H9 (cell line): ENCODE data around the gene ENGASE. TPM values are rescaled to one million over a fixed set of nuclear protein-coding genes. Genes with fewer than 3 reads are reported as not detected.

Source experiments
- DNase-seq: peaks from one replicate; pipeline ENCODE4 v3.0.0-alpha.2; 2017
- H2AFZ ChIP-seq: one replicate; pipeline ENCODE4 v1.6.1; 2013; ENCODE audit warnings: mild to moderate bottlenecking, low read length, control low read depth, moderate library complexity
- H2AK5ac ChIP-seq: 2 replicates; pipeline ENCODE4 v1.6.1; 2013; ENCODE audit warnings: low read length, control low read depth, mixed read lengths; ENCODE audit not compliant: insufficient read length
- H2BK120ac ChIP-seq: one replicate; pipeline ENCODE4 v1.6.1; 2013; ENCODE audit warnings: low read depth, mild to moderate bottlenecking, low read length, control low read depth, inconsistent platforms; ENCODE audit not compliant: poor library complexity, severe bottlenecking
- H2BK12ac ChIP-seq: 2 replicates; pipeline ENCODE4 v1.6.1; 2013; ENCODE audit warnings: low read length, control low read depth, mixed read lengths, low read depth; ENCODE audit not compliant: insufficient read length
- H2BK15ac ChIP-seq: 2 replicates; pipeline ENCODE4 v1.6.1; 2013; ENCODE audit warnings: low read depth, low read length, control low read depth
- H2BK20ac ChIP-seq: one replicate; pipeline ENCODE4 v1.6.1; 2013; ENCODE audit warnings: low read depth, mild to moderate bottlenecking, low read length, control low read depth, inconsistent platforms; ENCODE audit not compliant: poor library complexity, severe bottlenecking
- H2BK5ac ChIP-seq: 2 replicates; pipeline ENCODE4 v1.6.1; 2013; ENCODE audit warnings: low read length, control low read depth, mixed read lengths; ENCODE audit not compliant: insufficient read length
- H3K14ac ChIP-seq: 2 replicates; pipeline ENCODE4 v1.6.1; 2013; ENCODE audit warnings: low read length, control low read depth; ENCODE audit not compliant: insufficient read depth
- H3K18ac ChIP-seq: 2 replicates; pipeline ENCODE4 v1.6.1; 2013; ENCODE audit warnings: low read depth, mild to moderate bottlenecking, mixed read lengths, low read length, control low read depth; ENCODE audit not compliant: insufficient read length
- H3K23ac ChIP-seq: 2 replicates; pipeline ENCODE4 v1.6.1; 2013; ENCODE audit warnings: low read length, control low read depth, mixed read lengths, low read depth; ENCODE audit not compliant: insufficient read length
- H3K23me2 ChIP-seq: 2 replicates; pipeline ENCODE4 v1.6.1; 2013; ENCODE audit warnings: low read depth, mild to moderate bottlenecking, mixed read lengths, low read length, control low read depth; ENCODE audit not compliant: insufficient read length, poor library complexity, severe bottlenecking
- H3K27ac ChIP-seq: 2 replicates; pipeline ENCODE4 v1.5.1; 2013; ENCODE audit warnings: low read length, control low read depth, mixed read lengths, low read depth; ENCODE audit not compliant: insufficient read length
- H3K27me3 ChIP-seq: 2 replicates; pipeline ENCODE4 v1.6.1; 2013; ENCODE audit warnings: low read length, control low read depth, inconsistent platforms; ENCODE audit not compliant: insufficient read depth
- H3K4ac ChIP-seq: 2 replicates; pipeline ENCODE4 v1.6.1; 2013; ENCODE audit warnings: low read depth, mild to moderate bottlenecking, control low read depth, inconsistent platforms, low read length, moderate library complexity
- H3K4me1 ChIP-seq: 2 replicates; pipeline ENCODE4 v1.6.1; 2013; ENCODE audit warnings: low read length, control low read depth, inconsistent platforms; ENCODE audit not compliant: insufficient read depth
- H3K4me2 ChIP-seq: 2 replicates; pipeline ENCODE4 v1.6.1; 2013; ENCODE audit warnings: low read length, control low read depth, mixed read lengths; ENCODE audit not compliant: insufficient read length, insufficient read depth
- H3K56ac ChIP-seq: 2 replicates; pipeline ENCODE4 v1.6.1; 2013; ENCODE audit warnings: low read depth, mild to moderate bottlenecking, mixed read lengths, low read length, control low read depth; ENCODE audit not compliant: insufficient read length
- H3K79me1 ChIP-seq: 2 replicates; pipeline ENCODE4 v1.6.1; 2013; ENCODE audit warnings: low read depth, mild to moderate bottlenecking, moderate library complexity, low read length, control low read depth, inconsistent platforms; ENCODE audit not compliant: insufficient read depth, poor library complexity, severe bottlenecking
- H3K79me2 ChIP-seq: 2 replicates; pipeline ENCODE4 v1.6.1; 2013; ENCODE audit warnings: low read length, control low read depth, inconsistent platforms; ENCODE audit not compliant: insufficient read depth
- H3K9ac ChIP-seq: 2 replicates; pipeline ENCODE4 v1.6.1; 2013; ENCODE audit warnings: low read length, control low read depth, mixed read lengths; ENCODE audit not compliant: insufficient read length; ENCODE audit errors: extremely low read depth
- H3K9me3 ChIP-seq: one replicate; pipeline ENCODE4 v1.6.1; 2013; ENCODE audit warnings: low read depth, low read length, inconsistent platforms; ENCODE audit not compliant: control insufficient read depth
- H3T11ph ChIP-seq: one replicate; pipeline ENCODE4 v1.6.1; 2013; ENCODE audit warnings: mild to moderate bottlenecking, low read length, control low read depth, inconsistent platforms
- H4K20me1 ChIP-seq: one replicate; pipeline ENCODE4 v1.6.1; 2013; ENCODE audit not compliant: control insufficient read depth, insufficient read length, insufficient read depth
- H4K5ac ChIP-seq: 2 replicates; pipeline ENCODE4 v1.6.1; 2013; ENCODE audit warnings: low read depth, mild to moderate bottlenecking, mixed read lengths, low read length, control low read depth; ENCODE audit not compliant: insufficient read length
- H4K8ac ChIP-seq: replicated peaks from 2 replicates; pipeline ENCODE4 v1.6.1; 2013; ENCODE audit warnings: low read length, control low read depth, mixed read lengths, low read depth; ENCODE audit not compliant: insufficient read length
- H4K91ac ChIP-seq: 2 replicates; pipeline ENCODE4 v1.6.1; 2013; ENCODE audit warnings: low read depth, mild to moderate bottlenecking, moderate library complexity, mixed read lengths, low read length, control low read depth; ENCODE audit not compliant: insufficient read length
- H3K27ac Mint-ChIP-seq, 3 experiments: 2 replicates in 2 of 3; 3 replicates in 1 of 3; pipeline ENCODE4 v1.8.0; 2020 to 2021; ENCODE audit warnings: mixed read lengths in 3 of 3, mild to moderate bottlenecking in 1 of 3, moderate library complexity in 1 of 3
- H3K27me3 Mint-ChIP-seq: 2 replicates; pipeline ENCODE4 v1.8.0; 2021; ENCODE audit warnings: low read depth, mild to moderate bottlenecking, moderate library complexity, mixed read lengths
- H3K36me3 Mint-ChIP-seq, 3 experiments: 2 replicates in 2 of 3; 3 replicates in 1 of 3; pipeline ENCODE4 v1.8.0; 2020 to 2021; ENCODE audit warnings: low read depth in 3 of 3, mixed read lengths in 3 of 3; ENCODE audit not compliant: insufficient read depth in 1 of 3
- H3K4me1 Mint-ChIP-seq, 2 experiments: 2 replicates each; pipeline ENCODE4 v1.8.0; 2020; ENCODE audit warnings: mixed read lengths in 2 of 2
- H3K4me3 Mint-ChIP-seq, 2 experiments: 2 replicates in 1 of 2; 3 replicates in 1 of 2; pipeline ENCODE4 v1.8.0; 2020 to 2021; ENCODE audit warnings: mild to moderate bottlenecking in 2 of 2, mixed read lengths in 2 of 2, moderate library complexity in 1 of 2
- H3K9me3 Mint-ChIP-seq, 2 experiments: 2 replicates in 1 of 2; 3 replicates in 1 of 2; pipeline ENCODE4 v1.8.0; 2020; ENCODE audit warnings: mild to moderate bottlenecking in 2 of 2, mixed read lengths in 2 of 2, moderate library complexity in 1 of 2
- CTCF ChIP-seq: fragments of 200-600 bp; sonication (generic); conservative IDR thresholded peaks from 3 replicates; pipeline ENCODE4 v1.8.0; 2021; ENCODE audit warnings: antibody characterized with exemption, mild to moderate bottlenecking
- WGBS: extraction: QIAGEN DNeasy Blood & Tissue Kit; methylation state at CpG from one replicate; pipeline ENCODE4 v1.1.7; 2013; ENCODE audit warnings: missing lambda C conversion rate, low lambda C conversion rate, mixed read lengths; ENCODE audit not compliant: insufficient read length; ENCODE audit errors: extremely low coverage; 5-methylcytosine and 5-hydroxymethylcytosine counted together
- total RNA-seq: library from RNA; stranded (reverse); gene quantifications from 2 replicates; pipeline ENCODE4 v1.2.1, GENCODE V29; 2021

ENGASE gene
- total RNA-seq, 1 experiment from 2014 or later: 20.6 TPM

- H2AFZ ChIP-seq: no peak overlapping the region
- TF ChIP-seq CTCF: no peak
- peak overlapping the region in 1 of 3 experiments; percentile 9; a peak in 1 of 7 replicates for H3K27ac Mint-ChIP-seq
Observed at GRCh38 chr17:79043191-79043930, 31.3 kb upstream of the ENGASE start.

More at GRCh38 chr17:79043191-79043930, 31.3 kb upstream of the ENGASE start:
- no peak overlapping the region for H4K91ac ChIP-seq
- H3K79me2 ChIP-seq: no peaks in the 10 kb centered on the region
- no peak overlapping the region for H3K9ac ChIP-seq
- H3K14ac ChIP-seq: no peak overlapping the region
- H2BK15ac ChIP-seq: no peak overlapping the region
- no peaks in the 10 kb centered on the region for H3K79me1 ChIP-seq
- Mint-ChIP-seq H3K4me1 (peaks cover 0 to 14% of the 10 kb centered on the region in 2 experiments; a peak in 2 of 4 replicates), H3K27me3 (peaks cover 76% of the 10 kb centered on the region), H3K36me3 (no peaks in the 10 kb centered on the region; a peak in 1 of 7 replicates), H3K9me3 (peaks cover 4 to 11% of the 10 kb centered on the region in 2 experiments; a peak in 4 of 5 replicates), H3K4me3 (no peak overlapping the region)
- H3K4me1 ChIP-seq: no peaks in the 10 kb centered on the region
- H2BK120ac ChIP-seq: no peak overlapping the region
- H3K9me3 ChIP-seq: no peaks in the 10 kb centered on the region
- peaks cover 2% of the 10 kb centered on the region for H4K20me1 ChIP-seq
- H2BK5ac ChIP-seq: no peak overlapping the region
- no peak overlapping the region for H3K4me2 ChIP-seq
- WGBS: no CpG with 5 or more reads among the region's 10 CpGs
- no peak overlapping the region for H4K5ac ChIP-seq
- no peak overlapping the region for H3K27ac ChIP-seq
- H3K27me3 ChIP-seq: no peaks in the 10 kb centered on the region
- no peak overlapping the region for H2AK5ac ChIP-seq
- no peak overlapping the region for H2BK12ac ChIP-seq
- H3K23ac ChIP-seq: no peak overlapping the region
- no peak overlapping the region for H3T11ph ChIP-seq
- no peak overlapping the region for H2BK20ac ChIP-seq
- H3K18ac ChIP-seq: no peak overlapping the region
- H3K56ac ChIP-seq: no peak overlapping the region
- DNase-seq: no peak
- H3K4ac ChIP-seq: no peak overlapping the region
- no peaks in the 10 kb centered on the region for H3K23me2 ChIP-seq
- peak overlapping the region; percentile 1 for H4K8ac ChIP-seq
